ENCODE results near the gene GADD45B. TPM values are rescaled to one million over a fixed set of nuclear protein-coding genes. Genes with fewer than 3 reads are reported as not detected.

Gene GADD45B
- total and polyA plus RNA-seq, 2 of the 4 experiments (the other 2 are of a cell fraction) = 30.1 to 106 TPM

DNA sequence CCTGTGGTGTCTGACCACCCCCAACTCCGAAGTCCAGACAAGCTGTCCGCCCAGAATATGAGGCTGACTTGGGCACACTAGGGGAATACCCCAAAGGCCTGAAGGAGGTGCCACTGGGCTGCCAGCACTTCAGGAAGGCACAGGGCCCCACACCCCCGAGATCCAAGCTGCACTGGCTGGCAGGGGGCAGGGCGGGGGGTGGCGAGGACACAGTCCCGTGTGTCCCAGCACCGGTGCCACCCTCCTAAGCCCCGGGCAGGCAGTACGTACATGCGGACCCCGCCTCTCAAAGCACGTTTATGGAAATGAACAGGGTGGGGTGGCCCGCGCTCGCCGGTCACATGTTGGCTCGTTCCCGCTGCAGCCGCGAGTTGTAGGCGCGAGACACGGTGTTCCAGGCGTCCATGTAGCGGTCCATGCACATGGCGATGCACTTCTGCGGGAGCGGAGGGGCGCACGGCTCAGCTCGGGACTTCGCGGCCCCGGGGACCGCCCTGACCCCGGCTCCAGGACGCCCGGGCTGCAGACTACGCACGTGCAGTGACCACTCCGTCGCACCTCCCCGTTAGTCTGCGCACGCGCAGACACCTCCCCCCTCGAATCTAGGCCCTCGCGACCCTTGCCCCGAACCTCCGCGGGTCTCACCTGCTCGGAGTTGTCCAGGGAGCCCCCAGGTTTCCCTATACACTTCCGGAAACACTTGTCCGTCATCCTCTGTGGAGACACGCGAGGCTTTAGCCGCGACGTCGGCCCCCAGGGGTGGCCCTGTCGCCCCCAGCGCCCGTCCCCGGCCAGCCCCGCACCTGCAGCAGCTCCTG is 49.1 kb upstream of the GADD45B start:
- Histone ChIP-seq H3K23ac (ENCODE audit: low read depth, low read length) (peak overlapping the region; percentile 43), H4K5ac (ENCODE audit: low read depth, low read length) (peak overlapping the region; percentile 30), H3K79me1 (ENCODE audit: low read depth in 1 of 2, low read length in 2 of 2) (peaks cover 21 to 64% of the 10 kb centered on the region in 2 experiments; a peak in 3 of 4 replicates), H3K9ac (ENCODE audit: low read depth, low read length) (peak overlapping the region; percentile 84), H3K56ac (ENCODE audit: extremely low read depth, insufficient read depth, low read length) (peak overlapping the region; percentile 62; the same call in 1 of the 2 replicates), H2AK9ac (replicated peaks; ENCODE audit: low read depth, low read length, poor library complexity) (peak overlapping the region; percentile 100), H2AK5ac (ENCODE audit: low read depth, low read length) (peak overlapping the region; percentile 92), H2BK20ac (ENCODE audit: low read depth, low read length) (no peak overlapping the region), H2BK120ac (ENCODE audit: low read depth, low read length) (no peak overlapping the region), H3K4me3 (ENCODE audit: insufficient read depth, low read depth, low read length) (peak overlapping the region; percentile 68), H4K8ac (ENCODE audit: low read depth in 2 of 2, low read length in 2 of 2) (peak overlapping the region; percentile 75 to 91), H3K36me3 (ENCODE audit: control insufficient read depth, insufficient read depth, low read length) (peaks cover 15% of the 10 kb centered on the region; the same call in 1 of the 2 replicates), H3K27me3 (ENCODE audit: control insufficient read depth, insufficient read depth, low read length) (no peaks in the 10 kb centered on the region), H4K20me1 (ENCODE audit: insufficient read depth, low read length) (peaks cover 33% of the 10 kb centered on the region), H3K14ac (replicated peaks; ENCODE audit: low read depth, low read length) (peak overlapping the region; percentile 82), H4K91ac (ENCODE audit: insufficient read depth, low read depth, low read length) (peak overlapping the region; percentile 80), H3K4ac (ENCODE audit: low read depth, low read length) (peak overlapping the region; percentile 78), H2BK5ac (ENCODE audit: low read depth, low read length, poor library complexity, severe bottlenecking) (peak overlapping the region; percentile 73), H3K4me2 (ENCODE audit: low read depth, low read length) (peak overlapping the region; percentile 96), H3K9me1 (ENCODE audit: insufficient read depth, low read length) (no peaks in the 10 kb centered on the region; the same call in 1 of the 2 replicates), H3K9me3 (ENCODE audit: control insufficient read depth, insufficient read depth, low read length) (no peaks in the 10 kb centered on the region), H3K4me1 (ENCODE audit: control insufficient read depth, insufficient read depth, low read length) (peaks cover 12% of the 10 kb centered on the region), H2AFZ (replicated peaks; ENCODE audit: low read length, poor library complexity) (peak overlapping the region; percentile 100), H3K18ac (ENCODE audit: low read depth, low read length) (no peak overlapping the region; the same call in 1 of the 2 replicates), H2BK15ac (ENCODE audit: low read depth, low read length) (no peak overlapping the region; the same call in 2 of the 3 replicates), H3K27ac (ENCODE audit: insufficient read depth, low read length) (peak overlapping the region; percentile 84)
- dilution Hi-C loops (cut with HindIII; ENCODE audit: low sequenced_read_pairs, unreplicated experiment) = no loop called here
- TF ChIP-seq CEBPB (IDR thresholded peaks at IDR 0.05; ENCODE audit: low read depth, low read length) (no peak), BHLHE40 (IDR thresholded peaks at IDR 0.05; ENCODE audit: low read depth, low read length) (peak; percentile 88), MAFK (IDR thresholded peaks at IDR 0.05; ENCODE audit: low read depth, low read length) (no peak), MXI1 (IDR thresholded peaks at IDR 0.05; ENCODE audit: borderline replicate concordance, low read depth, low read length) (peak; percentile 65; the same call in 1 of the 2 replicates)
- TF ChIP-seq, protein P1, sequence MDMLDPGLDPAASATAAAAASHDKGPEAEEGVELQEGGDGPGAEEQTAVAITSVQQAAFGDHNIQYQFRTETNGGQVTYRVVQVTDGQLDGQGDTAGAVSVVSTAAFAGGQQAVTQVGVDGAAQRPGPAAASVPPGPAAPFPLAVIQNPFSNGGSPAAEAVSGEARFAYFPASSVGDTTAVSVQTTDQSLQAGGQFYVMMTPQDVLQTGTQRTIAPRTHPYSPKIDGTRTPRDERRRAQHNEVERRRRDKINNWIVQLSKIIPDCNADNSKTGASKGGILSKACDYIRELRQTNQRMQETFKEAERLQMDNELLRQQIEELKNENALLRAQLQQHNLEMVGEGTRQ (IDR thresholded peaks at IDR 0.05; ENCODE audit: low read depth, low read length) = peak; percentile 58; the same call in 1 of the 2 replicates
- TF ChIP-seq, protein P2, sequence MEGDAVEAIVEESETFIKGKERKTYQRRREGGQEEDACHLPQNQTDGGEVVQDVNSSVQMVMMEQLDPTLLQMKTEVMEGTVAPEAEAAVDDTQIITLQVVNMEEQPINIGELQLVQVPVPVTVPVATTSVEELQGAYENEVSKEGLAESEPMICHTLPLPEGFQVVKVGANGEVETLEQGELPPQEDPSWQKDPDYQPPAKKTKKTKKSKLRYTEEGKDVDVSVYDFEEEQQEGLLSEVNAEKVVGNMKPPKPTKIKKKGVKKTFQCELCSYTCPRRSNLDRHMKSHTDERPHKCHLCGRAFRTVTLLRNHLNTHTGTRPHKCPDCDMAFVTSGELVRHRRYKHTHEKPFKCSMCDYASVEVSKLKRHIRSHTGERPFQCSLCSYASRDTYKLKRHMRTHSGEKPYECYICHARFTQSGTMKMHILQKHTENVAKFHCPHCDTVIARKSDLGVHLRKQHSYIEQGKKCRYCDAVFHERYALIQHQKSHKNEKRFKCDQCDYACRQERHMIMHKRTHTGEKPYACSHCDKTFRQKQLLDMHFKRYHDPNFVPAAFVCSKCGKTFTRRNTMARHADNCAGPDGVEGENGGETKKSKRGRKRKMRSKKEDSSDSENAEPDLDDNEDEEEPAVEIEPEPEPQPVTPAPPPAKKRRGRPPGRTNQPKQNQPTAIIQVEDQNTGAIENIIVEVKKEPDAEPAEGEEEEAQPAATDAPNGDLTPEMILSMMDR (conservative IDR thresholded peaks at IDR 0.05; ENCODE audit: low read depth, low read length) = 0 out of 2 replicates have a peak, but pooled peaks have one; percentile 14
- peak; percentile 14 for DNase-seq
- intact Hi-C loops (cut with micrococcal nuclease) = loop anchor here (1.0 kb wide), 1 partner anchor 184 kb away; no protein-coding TSS in a partner anchor
- ChIA-PET CTCF (interaction anchor here (0.7 kb wide), 1 partner anchor 155 kb away, joined by 3 read pairs; no protein-coding TSS in a partner anchor), POLR2A (ENCODE audit: unreplicated experiment) (no interaction called here)
- in situ Hi-C loops (cut with MboI; ENCODE audit: low sequenced_read_pairs) = no loop called here
- BruUV-seq (replicated peaks) = TSS peak; percentile 27
- WGBS, 2 experiments (ENCODE audit: extremely low coverage in 2 of 2, insufficient read length in 1 of 2) = 1% methylated on average over 43 of the region's 66 CpGs; no CpG with 5 or more reads in 1 of the 2 experiments
- peak; percentile 35 for ATAC-seq (ENCODE audit: low read depth)

Measured in IMR-90 (cell line).